K562 (cell line): Measurements from ENCODE around the gene CTPS2. TPM values are rescaled to one million over a fixed set of nuclear protein-coding genes. Genes with fewer than 3 reads are reported as not detected.

Experiments
- ATAC-seq: fragments of 200-7000 bp; cut with Tn5 transposase; 3 replicates; pipeline ENCODE4 v1.9.1; 2020; ENCODE audit warnings: moderate library complexity
- BruUV-seq: library from RNA; stranded (reverse); fragments of 400-500 nt; replicated peaks from 2 replicates; lab custom pipeline; 2021; lab: Mats Ljungman, UMichigan
- CTCF ChIA-PET: fragments of 300-600 bp; formaldehyde crosslinking; extraction: SDS; loops from one replicate; lab custom pipeline; 2021; ENCODE audit warnings: low intra/inter-chr PET ratio; lab: Yijun Ruan, JAX
- POLR2A ChIA-PET: fragments of 300-600, 350-650 bp; sonication (Branson Sonifier 250); formaldehyde crosslinking; extraction: SDS; loops from one replicate; lab custom pipeline; 2021; ENCODE audit warnings: antibody characterized with exemption, inconsistent platforms; lab: Yijun Ruan, JAX
- DNase-seq, 4 experiments: peaks; one replicate each; pipeline versions ENCODE4 v3.0.0 to v3.0.0-alpha.2; 2011 to 2018; ENCODE audit warnings: low spot score in 3 of 4, mixed read lengths in 3 of 4; ENCODE audit errors: extremely low read depth in 1 of 4
- FAIRE-seq: peaks from 2 replicates; lab custom pipeline; 2011; peaks lifted over from hg19 to GRCh38; lab: Jason Lieb, UNC
- H2AFZ ChIP-seq: 2 replicates; pipeline ENCODE4 v1.6.0; 2011; ENCODE audit warnings: low read depth, low read length, control low read depth, inconsistent platforms
- H3K27ac ChIP-seq: fragments of 200-600 bp; 3 replicates; pipeline ENCODE4 v1.8.0; 2011; ENCODE audit warnings: low read depth, mild to moderate bottlenecking, control low read depth, inconsistent platforms, low read length, moderate library complexity, mixed read lengths; ENCODE audit errors: extremely low read depth
- H3K27me3 ChIP-seq, 2 experiments: fragments of 300-600 bp in 1 of 2; 2 replicates in 1 of 2; 3 replicates in 1 of 2; pipeline versions ENCODE4 v1.6.0 to v1.8.0; 2011; ENCODE audit warnings: inconsistent platforms in 2 of 2, low read length in 2 of 2, mild to moderate bottlenecking in 1 of 2, mixed read lengths in 1 of 2, moderate library complexity in 1 of 2; ENCODE audit not compliant: control insufficient read depth in 2 of 2, insufficient read depth in 2 of 2
- H3K36me3 ChIP-seq: fragments of 300-600 bp; 3 replicates; pipeline ENCODE4 v1.8.0; 2011; ENCODE audit warnings: mild to moderate bottlenecking, low read length, inconsistent platforms; ENCODE audit not compliant: control insufficient read depth, insufficient read depth
- H3K4me1 ChIP-seq, 2 experiments: fragments of 200-600 bp in 1 of 2; replicated peaks in 1 of 2; 2 replicates in 1 of 2; 3 replicates in 1 of 2; pipeline versions ENCODE4 v1.5.1 to v1.8.0; 2011; ENCODE audit warnings: inconsistent platforms in 2 of 2, low read length in 2 of 2, mild to moderate bottlenecking in 1 of 2, mixed read lengths in 1 of 2, moderate library complexity in 1 of 2; ENCODE audit not compliant: control insufficient read depth in 2 of 2, insufficient read depth in 2 of 2
- H3K4me2 ChIP-seq: 2 replicates; pipeline ENCODE4 v1.6.1; 2011; ENCODE audit warnings: low read length, control low read depth, inconsistent platforms, mixed read lengths; ENCODE audit not compliant: insufficient read depth
- H3K4me3 ChIP-seq: fragments of 200-600 bp; sonication (generic), shearing (Covaris generic); 2 replicates; pipeline ENCODE4 v1.5.1; 2016; ENCODE audit warnings: control low read depth, inconsistent platforms
- H3K79me2 ChIP-seq: fragments of 200-600 bp; 3 replicates; pipeline ENCODE4 v1.8.0; 2011; ENCODE audit warnings: low read length, inconsistent platforms; ENCODE audit not compliant: control insufficient read depth, insufficient read depth
- H3K9ac ChIP-seq, 2 experiments: 2 replicates each; pipeline versions ENCODE4 v1.6.0 to v1.6.1; 2011; ENCODE audit warnings: low read depth in 2 of 2, low read length in 2 of 2, control low read depth in 1 of 2, inconsistent platforms in 1 of 2, mild to moderate bottlenecking in 1 of 2, mixed read lengths in 1 of 2; ENCODE audit not compliant: insufficient read depth in 1 of 2
- H3K9me1 ChIP-seq: one replicate; pipeline ENCODE4 v1.6.0; 2011; ENCODE audit warnings: inconsistent platforms, mild to moderate bottlenecking, low read length, moderate library complexity; ENCODE audit not compliant: control insufficient read depth, insufficient read depth
- H3K9me3 ChIP-seq: replicated peaks from 2 replicates; pipeline ENCODE4 v1.5.1; 2011; ENCODE audit warnings: low read depth, low read length, inconsistent platforms; ENCODE audit not compliant: control insufficient read depth, insufficient read depth
- H4K20me1 ChIP-seq: replicated peaks from 2 replicates; pipeline ENCODE4 v1.6.1; 2011; ENCODE audit warnings: low read length, inconsistent platforms, mixed read lengths; ENCODE audit not compliant: control insufficient read depth, insufficient read depth
- CBFB ChIP-seq: sonication (generic); formaldehyde crosslinking; IDR thresholded peaks from 2 replicates; pipeline ENCODE4 v1.4.0; 2020; ENCODE audit warnings: mild to moderate bottlenecking, missing genetic modification reagents
- EWSR1 ChIP-seq: fragments of 450-650 bp; IDR thresholded peaks from 2 replicates; pipeline ENCODE4 v1.6.1; 2018; ENCODE audit warnings: borderline replicate concordance, mild to moderate bottlenecking, low read depth, moderate library complexity; ENCODE audit not compliant: partially characterized antibody
- GTF2A2 ChIP-seq: IDR thresholded peaks from 2 replicates; pipeline ENCODE4 v1.6.1; 2016; ENCODE audit warnings: mild to moderate bottlenecking, missing genetic modification characterization, missing compliant biosample characterization
- NFYB ChIP-seq: IDR thresholded peaks from 2 replicates; pipeline ENCODE4 v1.6.1; 2011; ENCODE audit warnings: mild to moderate bottlenecking, moderate library complexity; ENCODE audit not compliant: insufficient read length; ENCODE audit errors: extremely low read depth
- ZNF140 ChIP-seq: fragments of 250-450 bp; sonication (Bioruptor Pico); IDR thresholded peaks from 2 replicates; pipeline ENCODE4 v1.8.0; 2021; ENCODE audit warnings: moderate library complexity, mild to moderate bottlenecking, inconsistent platforms
- ZNF174 ChIP-seq: fragments of 250-450 bp; sonication (Bioruptor Pico); IDR thresholded peaks from 2 replicates; pipeline ENCODE4 v1.4.0; 2020; ENCODE audit warnings: mild to moderate bottlenecking
- WGBS: fragments of 100-300 bp; shearing (Covaris generic); methylation state at CpG from one replicate; pipeline ENCODE4 v1.1.6; 2016; ENCODE audit warnings: low coverage, mixed read lengths; ENCODE audit not compliant: insufficient coverage; ENCODE audit errors: missing lambda C conversion rate; 5-methylcytosine and 5-hydroxymethylcytosine counted together
- in situ Hi-C: fragments of 300-500 bp; cut with MboI; formaldehyde crosslinking; loops from 4 replicates; pipeline ENCODE4 v1.15.0; 2018; ENCODE audit warnings: inconsistent platforms, mixed read lengths
- intact Hi-C: fragments of 100-400 bp; cut with micrococcal nuclease; formaldehyde crosslinking; loops from 2 replicates; pipeline ENCODE4 v1.14.2; 2022
- polyA plus RNA-seq, 8 experiments: library from polyadenylated mRNA; depleted of rRNA in 4 of 8; stranded (reverse) in 5 of 8; unstranded in 3 of 8; fragments of >200 nt; fragmentation: Nextera tagmentation in 2 of 8; fragmentation: Illumina TruSeq in 1 of 8; extraction: Ambion mirVana in 2 of 8; extraction: Trizol in 1 of 8; gene quantifications; 2 replicates each; pipeline versions ENCODE4 v1.2.1 to v1.2.3, GENCODE V29; 2011 to 2014; ENCODE audit warnings: inconsistent platforms in 1 of 8, missing spikeins in 1 of 8
- total RNA-seq, 7 experiments: library from RNA; depleted of rRNA in 6 of 7; stranded (reverse); fragments of >200 nt in 6 of 7; fragmentation: Illumina TruSeq in 2 of 7; extraction: Trizol in 2 of 7; gene quantifications; 2 replicates each; pipeline versions ENCODE4 v1.2.1 to v1.2.3, GENCODE V29; 2011 to 2021; ENCODE audit warnings: low replicate concordance in 1 of 7
- TF ChIP-seq, protein P1 (sequence below): fragments of 450-650 bp; IDR thresholded peaks from 2 replicates; pipeline ENCODE4 v1.6.1; 2018; ENCODE audit not compliant: partially characterized antibody
- TF ChIP-seq, protein P2 (sequence below): fragments of 450-650 bp; IDR thresholded peaks from 2 replicates; pipeline ENCODE4 v1.6.1; 2016; ENCODE audit warnings: mild to moderate bottlenecking, moderate library complexity

Gene CTPS2
- total and polyA plus RNA-seq, 9 of the 15 experiments (the other 6 are each of a cell fraction or from before 2014, with no cell fraction given) = 5.4 to 19.5 (median 14.1) TPM

- Histone ChIP-seq H2AFZ (no peak overlapping the region), H3K4me3 (no peak overlapping the region), H3K27me3 (no peaks in the 10 kb centered on the region), H3K9me1 (no peaks in the 10 kb centered on the region)
- POLR2A ChIA-PET = no interaction called here
- intact Hi-C loops = no loop called here
- no TSS peak for BruUV-seq
- TF ChIP-seq ZNF140 (CRISPR knock-in tag) (no peak), CBFB (CRISPR knock-in tag) (no peak), EWSR1 (no peak), ZNF174 (CRISPR knock-in tag) (no peak), NFYB (no peak), GTF2A2 (tag) (no peak)
- TF ChIP-seq, protein P1, sequence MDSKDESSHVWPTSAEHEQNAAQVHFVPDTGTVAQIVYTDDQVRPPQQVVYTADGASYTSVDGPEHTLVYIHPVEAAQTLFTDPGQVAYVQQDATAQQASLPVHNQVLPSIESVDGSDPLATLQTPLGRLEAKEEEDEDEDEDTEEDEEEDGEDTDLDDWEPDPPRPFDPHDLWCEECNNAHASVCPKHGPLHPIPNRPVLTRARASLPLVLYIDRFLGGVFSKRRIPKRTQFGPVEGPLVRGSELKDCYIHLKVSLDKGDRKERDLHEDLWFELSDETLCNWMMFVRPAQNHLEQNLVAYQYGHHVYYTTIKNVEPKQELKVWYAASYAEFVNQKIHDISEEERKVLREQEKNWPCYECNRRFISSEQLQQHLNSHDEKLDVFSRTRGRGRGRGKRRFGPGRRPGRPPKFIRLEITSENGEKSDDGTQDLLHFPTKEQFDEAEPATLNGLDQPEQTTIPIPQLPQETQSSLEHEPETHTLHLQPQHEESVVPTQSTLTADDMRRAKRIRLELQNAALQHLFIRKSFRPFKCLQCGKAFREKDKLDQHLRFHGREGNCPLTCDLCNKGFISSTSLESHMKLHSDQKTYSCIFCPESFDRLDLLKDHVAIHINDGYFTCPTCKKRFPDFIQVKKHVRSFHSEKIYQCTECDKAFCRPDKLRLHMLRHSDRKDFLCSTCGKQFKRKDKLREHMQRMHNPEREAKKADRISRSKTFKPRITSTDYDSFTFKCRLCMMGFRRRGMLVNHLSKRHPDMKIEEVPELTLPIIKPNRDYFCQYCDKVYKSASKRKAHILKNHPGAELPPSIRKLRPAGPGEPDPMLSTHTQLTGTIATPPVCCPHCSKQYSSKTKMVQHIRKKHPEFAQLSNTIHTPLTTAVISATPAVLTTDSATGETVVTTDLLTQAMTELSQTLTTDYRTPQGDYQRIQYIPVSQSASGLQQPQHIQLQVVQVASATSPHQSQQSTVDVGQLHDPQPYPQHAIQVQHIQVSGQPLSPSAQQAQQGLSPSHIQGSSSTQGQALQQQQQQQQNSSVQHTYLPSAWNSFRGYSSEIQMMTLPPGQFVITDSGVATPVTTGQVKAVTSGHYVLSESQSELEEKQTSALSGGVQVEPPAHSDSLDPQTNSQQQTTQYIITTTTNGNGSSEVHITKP = no peak
- TF ChIP-seq, protein P2, sequence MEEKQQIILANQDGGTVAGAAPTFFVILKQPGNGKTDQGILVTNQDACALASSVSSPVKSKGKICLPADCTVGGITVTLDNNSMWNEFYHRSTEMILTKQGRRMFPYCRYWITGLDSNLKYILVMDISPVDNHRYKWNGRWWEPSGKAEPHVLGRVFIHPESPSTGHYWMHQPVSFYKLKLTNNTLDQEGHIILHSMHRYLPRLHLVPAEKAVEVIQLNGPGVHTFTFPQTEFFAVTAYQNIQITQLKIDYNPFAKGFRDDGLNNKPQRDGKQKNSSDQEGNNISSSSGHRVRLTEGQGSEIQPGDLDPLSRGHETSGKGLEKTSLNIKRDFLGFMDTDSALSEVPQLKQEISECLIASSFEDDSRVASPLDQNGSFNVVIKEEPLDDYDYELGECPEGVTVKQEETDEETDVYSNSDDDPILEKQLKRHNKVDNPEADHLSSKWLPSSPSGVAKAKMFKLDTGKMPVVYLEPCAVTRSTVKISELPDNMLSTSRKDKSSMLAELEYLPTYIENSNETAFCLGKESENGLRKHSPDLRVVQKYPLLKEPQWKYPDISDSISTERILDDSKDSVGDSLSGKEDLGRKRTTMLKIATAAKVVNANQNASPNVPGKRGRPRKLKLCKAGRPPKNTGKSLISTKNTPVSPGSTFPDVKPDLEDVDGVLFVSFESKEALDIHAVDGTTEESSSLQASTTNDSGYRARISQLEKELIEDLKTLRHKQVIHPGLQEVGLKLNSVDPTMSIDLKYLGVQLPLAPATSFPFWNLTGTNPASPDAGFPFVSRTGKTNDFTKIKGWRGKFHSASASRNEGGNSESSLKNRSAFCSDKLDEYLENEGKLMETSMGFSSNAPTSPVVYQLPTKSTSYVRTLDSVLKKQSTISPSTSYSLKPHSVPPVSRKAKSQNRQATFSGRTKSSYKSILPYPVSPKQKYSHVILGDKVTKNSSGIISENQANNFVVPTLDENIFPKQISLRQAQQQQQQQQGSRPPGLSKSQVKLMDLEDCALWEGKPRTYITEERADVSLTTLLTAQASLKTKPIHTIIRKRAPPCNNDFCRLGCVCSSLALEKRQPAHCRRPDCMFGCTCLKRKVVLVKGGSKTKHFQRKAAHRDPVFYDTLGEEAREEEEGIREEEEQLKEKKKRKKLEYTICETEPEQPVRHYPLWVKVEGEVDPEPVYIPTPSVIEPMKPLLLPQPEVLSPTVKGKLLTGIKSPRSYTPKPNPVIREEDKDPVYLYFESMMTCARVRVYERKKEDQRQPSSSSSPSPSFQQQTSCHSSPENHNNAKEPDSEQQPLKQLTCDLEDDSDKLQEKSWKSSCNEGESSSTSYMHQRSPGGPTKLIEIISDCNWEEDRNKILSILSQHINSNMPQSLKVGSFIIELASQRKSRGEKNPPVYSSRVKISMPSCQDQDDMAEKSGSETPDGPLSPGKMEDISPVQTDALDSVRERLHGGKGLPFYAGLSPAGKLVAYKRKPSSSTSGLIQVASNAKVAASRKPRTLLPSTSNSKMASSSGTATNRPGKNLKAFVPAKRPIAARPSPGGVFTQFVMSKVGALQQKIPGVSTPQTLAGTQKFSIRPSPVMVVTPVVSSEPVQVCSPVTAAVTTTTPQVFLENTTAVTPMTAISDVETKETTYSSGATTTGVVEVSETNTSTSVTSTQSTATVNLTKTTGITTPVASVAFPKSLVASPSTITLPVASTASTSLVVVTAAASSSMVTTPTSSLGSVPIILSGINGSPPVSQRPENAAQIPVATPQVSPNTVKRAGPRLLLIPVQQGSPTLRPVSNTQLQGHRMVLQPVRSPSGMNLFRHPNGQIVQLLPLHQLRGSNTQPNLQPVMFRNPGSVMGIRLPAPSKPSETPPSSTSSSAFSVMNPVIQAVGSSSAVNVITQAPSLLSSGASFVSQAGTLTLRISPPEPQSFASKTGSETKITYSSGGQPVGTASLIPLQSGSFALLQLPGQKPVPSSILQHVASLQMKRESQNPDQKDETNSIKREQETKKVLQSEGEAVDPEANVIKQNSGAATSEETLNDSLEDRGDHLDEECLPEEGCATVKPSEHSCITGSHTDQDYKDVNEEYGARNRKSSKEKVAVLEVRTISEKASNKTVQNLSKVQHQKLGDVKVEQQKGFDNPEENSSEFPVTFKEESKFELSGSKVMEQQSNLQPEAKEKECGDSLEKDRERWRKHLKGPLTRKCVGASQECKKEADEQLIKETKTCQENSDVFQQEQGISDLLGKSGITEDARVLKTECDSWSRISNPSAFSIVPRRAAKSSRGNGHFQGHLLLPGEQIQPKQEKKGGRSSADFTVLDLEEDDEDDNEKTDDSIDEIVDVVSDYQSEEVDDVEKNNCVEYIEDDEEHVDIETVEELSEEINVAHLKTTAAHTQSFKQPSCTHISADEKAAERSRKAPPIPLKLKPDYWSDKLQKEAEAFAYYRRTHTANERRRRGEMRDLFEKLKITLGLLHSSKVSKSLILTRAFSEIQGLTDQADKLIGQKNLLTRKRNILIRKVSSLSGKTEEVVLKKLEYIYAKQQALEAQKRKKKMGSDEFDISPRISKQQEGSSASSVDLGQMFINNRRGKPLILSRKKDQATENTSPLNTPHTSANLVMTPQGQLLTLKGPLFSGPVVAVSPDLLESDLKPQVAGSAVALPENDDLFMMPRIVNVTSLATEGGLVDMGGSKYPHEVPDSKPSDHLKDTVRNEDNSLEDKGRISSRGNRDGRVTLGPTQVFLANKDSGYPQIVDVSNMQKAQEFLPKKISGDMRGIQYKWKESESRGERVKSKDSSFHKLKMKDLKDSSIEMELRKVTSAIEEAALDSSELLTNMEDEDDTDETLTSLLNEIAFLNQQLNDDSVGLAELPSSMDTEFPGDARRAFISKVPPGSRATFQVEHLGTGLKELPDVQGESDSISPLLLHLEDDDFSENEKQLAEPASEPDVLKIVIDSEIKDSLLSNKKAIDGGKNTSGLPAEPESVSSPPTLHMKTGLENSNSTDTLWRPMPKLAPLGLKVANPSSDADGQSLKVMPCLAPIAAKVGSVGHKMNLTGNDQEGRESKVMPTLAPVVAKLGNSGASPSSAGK = no peak
- TF ChIP-seq, all 486 proteins: peak for 0
- Histone ChIP-seq H3K27ac (no peak overlapping the region), H3K79me2 (no peaks in the 10 kb centered on the region), H4K20me1 (no peaks in the 10 kb centered on the region), H3K4me1 (peaks cover 2 to 6% of the 10 kb centered on the region in 2 experiments; a peak in 3 of 5 replicates), H3K4me2 (no peak overlapping the region), H3K9ac (no peak overlapping the region), H3K36me3 (no peaks in the 10 kb centered on the region), H3K9me3 (no peaks in the 10 kb centered on the region)
- no peak for DNase-seq
- CTCF ChIA-PET = no interaction called here
- FAIRE-seq = no peak
- WGBS = 87% methylated on average over 5 of the region's 5 CpGs
- in situ Hi-C loops = no loop called here
- ATAC-seq = no peak
These were observed 69.3 kb downstream of the CTPS2 start for GRCh38 chrX:16643176-16643575.
